Bronchial epithelial cell (primary cell): ENCODE results near the gene BLOC1S1. TPM values are rescaled to one million over a fixed set of nuclear protein-coding genes. Genes with fewer than 3 reads are reported as not detected.

Experiments
- DNase-seq: peaks from one replicate; pipeline ENCODE4 v3.0.0-alpha.2; 2010; ENCODE audit warnings: low read depth
- FAIRE-seq: peaks from 2 replicates; lab custom pipeline; 2011; peaks lifted over from hg19 to GRCh38; lab: Jason Lieb, UNC
- H3K27me3 ChIP-seq: 2 replicates; pipeline ENCODE4 v1.5.1; 2011; ENCODE audit warnings: low read length; ENCODE audit not compliant: control insufficient read depth, insufficient read depth
- H3K36me3 ChIP-seq: 2 replicates; pipeline ENCODE4 v1.5.1; 2011; ENCODE audit warnings: low read length; ENCODE audit not compliant: control insufficient read depth, insufficient read depth
- H3K4me3 ChIP-seq: 2 replicates; pipeline ENCODE4 v1.5.1; 2011; ENCODE audit warnings: mild to moderate bottlenecking, low read depth, low read length, control low read depth
- total RNA-seq: library from RNA; depleted of rRNA; stranded (reverse); fragments of >200 nt; gene quantifications from 2 replicates; pipeline ENCODE4 v1.2.1, GENCODE V29; 2014
- TF ChIP-seq, protein P1 (sequence below): IDR thresholded peaks from 2 replicates; pipeline ENCODE4 v1.5.1; 2011; ENCODE audit warnings: mild to moderate bottlenecking, moderate library complexity, low read length, control low read depth, inconsistent platforms; ENCODE audit not compliant: insufficient read depth, severe bottlenecking

Gene BLOC1S1
- total RNA-seq, 1 donor from 2014 or later, result 64.5 TPM

DNA sequence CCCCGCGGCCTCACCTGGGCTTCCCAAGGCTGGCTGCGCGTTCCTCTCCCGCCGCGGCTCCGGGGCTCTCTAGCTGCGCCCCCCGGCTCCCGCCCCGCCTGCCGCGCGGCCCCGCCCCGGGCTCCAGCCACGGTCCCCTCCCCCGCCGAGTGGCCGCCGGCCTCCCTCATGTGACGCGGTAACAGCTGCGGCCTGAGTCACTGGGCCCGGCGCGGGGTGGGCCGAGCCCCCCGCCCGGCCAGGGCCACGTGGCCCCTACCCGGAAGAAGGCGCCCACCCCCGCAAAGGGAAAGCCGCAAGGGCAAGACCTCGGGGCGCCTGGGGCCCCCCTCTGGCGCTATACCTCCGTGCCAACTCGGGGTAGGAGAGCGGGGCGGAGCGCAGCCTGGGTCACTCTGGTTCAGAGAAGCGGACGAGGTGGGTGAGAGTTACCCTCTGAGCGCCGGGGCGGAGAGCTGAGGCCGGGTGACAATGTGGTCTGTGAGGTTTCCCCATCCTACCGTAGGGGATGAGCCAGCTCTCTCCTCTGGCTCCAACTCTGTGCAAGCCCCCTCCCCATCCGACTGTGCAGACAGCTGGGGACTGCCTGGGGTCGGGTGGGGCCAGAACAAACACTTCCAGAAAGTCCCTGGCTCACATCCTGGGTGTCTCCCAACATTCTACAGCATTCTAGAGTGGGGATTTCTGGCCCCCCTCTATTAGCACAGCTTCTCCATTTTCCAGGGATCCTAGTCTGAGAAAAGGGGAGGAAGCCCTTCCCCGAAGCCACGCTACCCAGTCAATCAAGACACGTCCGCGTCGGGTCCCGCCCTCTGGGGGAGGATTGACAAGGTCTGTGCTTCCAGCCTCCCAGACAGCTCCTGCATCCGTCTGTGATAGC, 13.3 kb downstream of the BLOC1S1 start, which contains the start of gene CD63:
Gene CD63, minus strand, starts transcription at position 71 of the 880 bp plus-strand sequence. CDS start 668 bp downstream, outside the sequence.
- peak within 1 kb of the TSS; percentile 85 for H3K4me3 ChIP-seq
- FAIRE-seq, result no peak
- peaks cover 20% of the 10 kb centered on the region for H3K36me3 ChIP-seq
- H3K27me3 ChIP-seq, result no peaks in the 10 kb centered on the region
- TF ChIP-seq, protein P1, sequence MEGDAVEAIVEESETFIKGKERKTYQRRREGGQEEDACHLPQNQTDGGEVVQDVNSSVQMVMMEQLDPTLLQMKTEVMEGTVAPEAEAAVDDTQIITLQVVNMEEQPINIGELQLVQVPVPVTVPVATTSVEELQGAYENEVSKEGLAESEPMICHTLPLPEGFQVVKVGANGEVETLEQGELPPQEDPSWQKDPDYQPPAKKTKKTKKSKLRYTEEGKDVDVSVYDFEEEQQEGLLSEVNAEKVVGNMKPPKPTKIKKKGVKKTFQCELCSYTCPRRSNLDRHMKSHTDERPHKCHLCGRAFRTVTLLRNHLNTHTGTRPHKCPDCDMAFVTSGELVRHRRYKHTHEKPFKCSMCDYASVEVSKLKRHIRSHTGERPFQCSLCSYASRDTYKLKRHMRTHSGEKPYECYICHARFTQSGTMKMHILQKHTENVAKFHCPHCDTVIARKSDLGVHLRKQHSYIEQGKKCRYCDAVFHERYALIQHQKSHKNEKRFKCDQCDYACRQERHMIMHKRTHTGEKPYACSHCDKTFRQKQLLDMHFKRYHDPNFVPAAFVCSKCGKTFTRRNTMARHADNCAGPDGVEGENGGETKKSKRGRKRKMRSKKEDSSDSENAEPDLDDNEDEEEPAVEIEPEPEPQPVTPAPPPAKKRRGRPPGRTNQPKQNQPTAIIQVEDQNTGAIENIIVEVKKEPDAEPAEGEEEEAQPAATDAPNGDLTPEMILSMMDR, result no peak
- DNase-seq, result peak; percentile 90

- H3K27me3 ChIP-seq, result no peaks in the 10 kb centered on the region
- TF ChIP-seq, protein P1, result no peak
- H3K4me3 ChIP-seq, result peak overlapping the region; percentile 85
- DNase-seq (no peak), FAIRE-seq (no peak)
- H3K36me3 ChIP-seq, result peaks cover 14% of the 10 kb centered on the region
Measured at GRCh38 chr12:55729819-55730818, 14.3 kb downstream of the BLOC1S1 start.

GRCh38 chr12:55732288-55732687, 16.4 kb downstream of the BLOC1S1 start:
- no peak for DNase-seq
- no peak for FAIRE-seq
- Histone ChIP-seq H3K36me3 (peaks cover under 1% of the 10 kb centered on the region), H3K27me3 (no peaks in the 10 kb centered on the region), H3K4me3 (no peak overlapping the region)
- TF ChIP-seq, protein P1, result no peak

DNA sequence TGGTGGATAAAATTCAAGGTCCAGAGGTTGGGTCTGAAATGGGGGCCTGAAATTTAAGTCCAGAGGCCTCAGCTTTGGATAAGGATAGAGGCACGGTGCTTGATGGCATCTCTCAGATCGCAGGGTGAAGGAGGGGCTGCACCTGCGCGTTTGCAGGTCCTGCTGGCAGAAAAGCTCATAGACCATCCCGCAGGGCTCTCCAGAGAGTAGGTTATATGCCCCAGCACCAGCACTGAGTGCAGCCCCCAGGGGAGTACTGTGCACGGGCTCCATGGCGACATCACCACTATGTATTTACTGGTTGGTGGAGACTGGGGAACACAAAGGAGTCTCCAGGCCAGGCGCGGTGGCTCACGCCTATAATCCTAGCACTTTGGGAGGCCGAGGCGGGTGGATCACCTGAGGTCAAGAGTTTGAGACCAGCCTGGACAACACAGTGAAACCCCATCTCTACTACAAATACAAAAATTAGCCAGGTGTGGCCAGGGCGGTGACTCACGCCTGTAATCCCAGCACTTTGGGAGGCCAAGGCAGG, 17.2 kb downstream of the BLOC1S1 start:
- FAIRE-seq (no peak), DNase-seq (no peak)
- no peak overlapping the region for H3K4me3 ChIP-seq
- no peaks in the 10 kb centered on the region for H3K36me3 ChIP-seq
- TF ChIP-seq, protein P1, result no peak
- no peaks in the 10 kb centered on the region for H3K27me3 ChIP-seq

- no peak overlapping the region for H3K4me3 ChIP-seq
- TF ChIP-seq, protein P1, result no peak
- FAIRE-seq (no peak), DNase-seq (no peak)
- no peaks in the 10 kb centered on the region for H3K27me3 ChIP-seq
- no peaks in the 10 kb centered on the region for H3K36me3 ChIP-seq
Measured at GRCh38 chr12:55733858-55734257, 18.0 kb downstream of the BLOC1S1 start.
